Mesendoderm (in vitro differentiated cells): ENCODE data around the gene WNK3.

Experiments used
- DNase-seq: peaks from one replicate; pipeline ENCODE4 v3.0.0; 2013
- H2AK5ac ChIP-seq: 2 replicates; pipeline ENCODE4 v1.6.1; 2013; ENCODE audit warnings: low read length, inconsistent platforms
- H2BK120ac ChIP-seq: 2 replicates; pipeline ENCODE4 v1.6.1; 2013; ENCODE audit warnings: low read depth, mild to moderate bottlenecking, low read length, moderate library complexity, mixed read lengths
- H2BK15ac ChIP-seq: replicated peaks from 2 replicates; pipeline ENCODE4 v1.6.1; 2013; ENCODE audit warnings: low read depth, mild to moderate bottlenecking, moderate library complexity
- H2BK5ac ChIP-seq: 2 replicates; pipeline ENCODE4 v1.6.1; 2013; ENCODE audit warnings: low read length, inconsistent platforms
- H3K18ac ChIP-seq: 2 replicates; pipeline ENCODE4 v1.6.1; 2013; ENCODE audit warnings: mild to moderate bottlenecking, low read length, mixed read lengths
- H3K23ac ChIP-seq: one replicate; pipeline ENCODE4 v1.6.1; 2013; ENCODE audit warnings: low read length
- H3K27ac ChIP-seq: 2 replicates; pipeline ENCODE4 v1.5.1; 2013; ENCODE audit warnings: low read depth, mild to moderate bottlenecking, inconsistent platforms, low read length, moderate library complexity
- H3K27me3 ChIP-seq: 2 replicates; pipeline ENCODE4 v1.6.1; 2013; ENCODE audit warnings: low read length, control low read depth, mild to moderate bottlenecking, inconsistent platforms; ENCODE audit not compliant: insufficient read depth, poor library complexity
- H3K36me3 ChIP-seq: 2 replicates; pipeline ENCODE4 v1.6.1; 2013; ENCODE audit warnings: low read length, inconsistent platforms; ENCODE audit not compliant: control insufficient read depth, insufficient read depth
- H3K4ac ChIP-seq: one replicate; pipeline ENCODE4 v1.6.1; 2013; ENCODE audit warnings: low read depth, mild to moderate bottlenecking, low read length, moderate library complexity
- H3K4me1 ChIP-seq: 2 replicates; pipeline ENCODE4 v1.6.1; 2013; ENCODE audit warnings: low read depth, low read length, inconsistent platforms; ENCODE audit not compliant: control insufficient read depth
- H3K4me2 ChIP-seq: 2 replicates; pipeline ENCODE4 v1.6.1; 2013; ENCODE audit warnings: low read length
- H3K4me3 ChIP-seq: 2 replicates; pipeline ENCODE4 v1.5.1; 2013; ENCODE audit warnings: mild to moderate bottlenecking, low read length
- H3K56ac ChIP-seq: one replicate; pipeline ENCODE4 v1.6.1; 2013; ENCODE audit warnings: low read length
- H3K79me1 ChIP-seq: 2 replicates; pipeline ENCODE4 v1.6.1; 2013; ENCODE audit warnings: low read length, inconsistent platforms
- H3K79me2 ChIP-seq: 2 replicates; pipeline ENCODE4 v1.6.1; 2013; ENCODE audit warnings: mild to moderate bottlenecking, low read length; ENCODE audit not compliant: control insufficient read depth, insufficient read depth
- H3K9ac ChIP-seq: 2 replicates; pipeline ENCODE4 v1.6.1; 2013; ENCODE audit warnings: low read length, inconsistent platforms
- H4K5ac ChIP-seq: one replicate; pipeline ENCODE4 v1.6.1; 2013; ENCODE audit warnings: low read length
- H4K8ac ChIP-seq: one replicate; pipeline ENCODE4 v1.6.1; 2013; ENCODE audit warnings: low read depth, mild to moderate bottlenecking, control low read depth, low read length, moderate library complexity
- WGBS: extraction: QIAGEN DNeasy Blood & Tissue Kit; methylation state at CpG from one replicate; pipeline ENCODE4 v1.1.7; 2013; ENCODE audit warnings: low lambda C conversion rate, missing lambda C conversion rate; ENCODE audit not compliant: insufficient coverage; ENCODE audit errors: extremely low coverage; 5-methylcytosine and 5-hydroxymethylcytosine counted together

The WNK3 gene

GRCh38 chrX:54306379-54306778 is 51.5 kb downstream of the WNK3 start:
- Histone ChIP-seq H3K36me3 (no peaks in the 10 kb centered on the region), H3K79me2 (no peaks in the 10 kb centered on the region), H2BK15ac (no peak overlapping the region), H2BK5ac (no peak overlapping the region), H3K4me2 (no peak overlapping the region), H2BK120ac (no peak overlapping the region), H3K18ac (no peak overlapping the region), H3K4ac (no peak overlapping the region), H4K5ac (no peak overlapping the region), H3K23ac (no peak overlapping the region), H3K9ac (no peak overlapping the region), H3K79me1 (no peaks in the 10 kb centered on the region), H4K8ac (no peak overlapping the region), H3K56ac (no peak overlapping the region), H2AK5ac (no peak overlapping the region), H3K27ac (no peak overlapping the region), H3K4me3 (no peak overlapping the region), H3K4me1 (no peaks in the 10 kb centered on the region), H3K27me3 (no peaks in the 10 kb centered on the region)
- no CpG with 5 or more reads among the region's 2 CpGs for WGBS
- DNase-seq = no peak

GRCh38 chrX:54301516-54301915 is 56.3 kb downstream of the WNK3 start:
- Histone ChIP-seq H3K4me3 (no peak overlapping the region), H3K27ac (no peak overlapping the region), H4K5ac (no peak overlapping the region), H2BK15ac (no peak overlapping the region), H3K4me2 (no peak overlapping the region), H3K23ac (no peak overlapping the region), H3K9ac (no peak overlapping the region), H3K27me3 (no peaks in the 10 kb centered on the region), H4K8ac (no peak overlapping the region), H3K36me3 (no peaks in the 10 kb centered on the region), H3K4ac (no peak overlapping the region), H3K56ac (no peak overlapping the region), H3K18ac (no peak overlapping the region), H2AK5ac (no peak overlapping the region), H3K4me1 (no peaks in the 10 kb centered on the region), H3K79me2 (no peaks in the 10 kb centered on the region), H3K79me1 (no peaks in the 10 kb centered on the region), H2BK120ac (no peak overlapping the region), H2BK5ac (no peak overlapping the region)
- WGBS = no CpG with 5 or more reads among the region's 4 CpGs
- DNase-seq = no peak

- Histone ChIP-seq H3K4me2 (no peak overlapping the region), H4K5ac (no peak overlapping the region), H2BK120ac (no peak overlapping the region), H4K8ac (no peak overlapping the region), H2AK5ac (no peak overlapping the region), H3K79me1 (no peaks in the 10 kb centered on the region), H3K23ac (no peak overlapping the region), H3K4me3 (no peak overlapping the region), H3K9ac (no peak overlapping the region), H3K79me2 (no peaks in the 10 kb centered on the region), H3K56ac (no peak overlapping the region), H3K27ac (no peak overlapping the region), H3K18ac (no peak overlapping the region), H2BK15ac (no peak overlapping the region), H2BK5ac (no peak overlapping the region), H3K4ac (no peak overlapping the region), H3K36me3 (no peaks in the 10 kb centered on the region), H3K4me1 (no peaks in the 10 kb centered on the region), H3K27me3 (no peaks in the 10 kb centered on the region)
- WGBS = no CpG with 5 or more reads among the region's 2 CpGs
- no peak for DNase-seq
These were observed 63.5 kb downstream of the WNK3 start for GRCh38 chrX:54294306-54294705.

DNA sequence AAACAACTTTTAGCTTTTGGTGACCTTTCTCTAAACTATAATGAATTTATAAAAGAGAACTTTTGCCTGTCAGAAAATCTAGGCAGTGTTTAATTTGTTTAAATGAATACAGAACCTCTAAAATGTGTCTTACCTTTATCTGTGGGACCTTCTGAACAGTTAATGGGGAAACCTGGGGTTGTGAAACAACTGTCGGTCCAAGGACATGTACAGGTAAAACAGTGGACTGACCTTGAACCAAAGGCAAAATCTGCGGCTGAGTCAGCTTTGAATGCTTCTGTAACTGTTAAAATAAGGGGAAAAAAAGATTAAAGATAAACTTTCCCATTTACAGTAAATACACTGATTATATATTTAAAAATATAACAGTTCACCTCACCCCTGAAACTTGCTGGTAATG is 65.1 kb downstream of the WNK3 start:
- Histone ChIP-seq H3K9ac (no peak overlapping the region), H2BK120ac (no peak overlapping the region), H3K79me2 (no peaks in the 10 kb centered on the region), H3K56ac (no peak overlapping the region), H2AK5ac (no peak overlapping the region), H3K4ac (no peak overlapping the region), H3K18ac (no peak overlapping the region), H3K4me3 (no peak overlapping the region), H3K27me3 (no peaks in the 10 kb centered on the region), H3K4me2 (no peak overlapping the region), H3K4me1 (no peaks in the 10 kb centered on the region), H3K27ac (no peak overlapping the region), H4K8ac (no peak overlapping the region), H3K79me1 (no peaks in the 10 kb centered on the region), H3K23ac (no peak overlapping the region), H2BK5ac (no peak overlapping the region), H3K36me3 (no peaks in the 10 kb centered on the region), H2BK15ac (no peak overlapping the region), H4K5ac (no peak overlapping the region)
- no peak for DNase-seq
- no CpG with 5 or more reads among the region's 2 CpGs for WGBS

DNA sequence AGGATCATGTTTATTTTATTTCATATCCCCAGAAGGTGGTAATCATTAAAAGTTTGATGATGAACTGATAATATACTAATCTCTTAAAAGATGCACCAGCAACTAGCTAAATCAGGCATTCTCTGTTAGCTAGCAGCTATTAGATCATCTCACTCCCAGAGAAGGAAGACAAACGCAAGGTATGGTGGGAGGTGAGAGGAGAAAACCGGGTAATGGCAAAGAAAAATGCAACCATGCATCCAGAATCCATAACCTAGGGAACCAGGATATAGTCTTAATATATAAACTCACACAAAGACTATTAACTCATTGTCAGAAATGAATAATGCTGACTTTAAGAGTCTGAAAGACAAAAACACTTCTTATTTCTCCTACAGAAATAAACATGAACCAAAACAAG is 66.1 kb downstream of the WNK3 start:
- no peak overlapping the region for H4K5ac ChIP-seq
- H3K27me3 ChIP-seq = no peaks in the 10 kb centered on the region
- H4K8ac ChIP-seq = no peak overlapping the region
- H2BK15ac ChIP-seq = no peak overlapping the region
- H3K18ac ChIP-seq = no peak overlapping the region
- no peak overlapping the region for H2AK5ac ChIP-seq
- H3K4me1 ChIP-seq = no peaks in the 10 kb centered on the region
- no peak overlapping the region for H2BK120ac ChIP-seq
- WGBS = no CpG with 5 or more reads among the region's 2 CpGs
- no peaks in the 10 kb centered on the region for H3K79me1 ChIP-seq
- H3K23ac ChIP-seq = no peak overlapping the region
- H3K4ac ChIP-seq = no peak overlapping the region
- no peak overlapping the region for H3K27ac ChIP-seq
- H3K4me2 ChIP-seq = no peak overlapping the region
- no peaks in the 10 kb centered on the region for H3K36me3 ChIP-seq
- no peak overlapping the region for H2BK5ac ChIP-seq
- no peak for DNase-seq
- H3K56ac ChIP-seq = no peak overlapping the region
- no peak overlapping the region for H3K4me3 ChIP-seq
- H3K79me2 ChIP-seq = no peaks in the 10 kb centered on the region
- no peak overlapping the region for H3K9ac ChIP-seq

GRCh38 chrX:54288968-54289367 is 68.9 kb downstream of the WNK3 start:
- no peak overlapping the region for H3K56ac ChIP-seq
- no peak for DNase-seq
- H3K27ac ChIP-seq = no peak overlapping the region
- no peaks in the 10 kb centered on the region for H3K4me1 ChIP-seq
- no peak overlapping the region for H4K8ac ChIP-seq
- no peak overlapping the region for H3K9ac ChIP-seq
- H2BK15ac ChIP-seq = no peak overlapping the region
- H3K27me3 ChIP-seq = no peaks in the 10 kb centered on the region
- no peak overlapping the region for H3K4me2 ChIP-seq
- no peak overlapping the region for H2AK5ac ChIP-seq
- no peak overlapping the region for H3K4me3 ChIP-seq
- H3K23ac ChIP-seq = no peak overlapping the region
- H2BK5ac ChIP-seq = no peak overlapping the region
- no peak overlapping the region for H2BK120ac ChIP-seq
- no peak overlapping the region for H3K18ac ChIP-seq
- H3K79me1 ChIP-seq = no peaks in the 10 kb centered on the region
- no peaks in the 10 kb centered on the region for H3K36me3 ChIP-seq
- H3K79me2 ChIP-seq = no peaks in the 10 kb centered on the region
- WGBS = no CpG with 5 or more reads among the region's 2 CpGs
- H4K5ac ChIP-seq = no peak overlapping the region
- no peak overlapping the region for H3K4ac ChIP-seq
